ENCODE measurements around the gene AMN1. TPM values are rescaled to one million over a fixed set of nuclear protein-coding genes. Genes with fewer than 3 reads are reported as not detected.

The AMN1 gene
- total and polyA plus RNA-seq, 2 of the 13 experiments (the other 11 are each of a cell fraction or from before 2014, with no cell fraction given): 7.5 to 26.5 TPM

GRCh38 chr12:31659087-31659942 lies 69.5 kb downstream of the AMN1 start, which contains the start of gene ETFBKMT (continued):
- TF ChIP-seq ZHX2 (IDR thresholded peaks at IDR 0.05; ENCODE audit: low read depth) (peak; percentile 48; the same call in 1 of the 2 replicates), ZHX2 (CRISPR knock-in tag; IDR thresholded peaks at IDR 0.05; ENCODE audit: borderline replicate concordance) (no peak), ZFP62 (CRISPR knock-in tag; IDR thresholded peaks at IDR 0.05) (no peak), ZNF138 (CRISPR knock-in tag; IDR thresholded peaks at IDR 0.05; ENCODE audit: low read depth) (no peak), NFIB (CRISPR knock-in tag; IDR thresholded peaks at IDR 0.05; ENCODE audit: borderline replicate concordance) (no peak), CENPX (CRISPR knock-in tag; IDR thresholded peaks at IDR 0.05) (no peak), MXD3 (CRISPR knock-in tag; IDR thresholded peaks at IDR 0.05) (peak; percentile 18; the same call in 1 of the 2 replicates), FOSL2 (CRISPR knock-in tag; IDR thresholded peaks at IDR 0.05) (peak; percentile 46; the same call in 1 of the 2 replicates), CTCF (CRISPR knock-in tag; IDR thresholded peaks at IDR 0.05) (peak; percentile 55), ZNF281 (CRISPR knock-in tag; IDR thresholded peaks at IDR 0.05; ENCODE audit: borderline replicate concordance) (no peak)

Measured in HepG2 (cell line).